Body of pancreas (tissue), 4 donors: ENCODE data around the gene MSTN.

Experiments
- POLR2A ChIP-seq, 3 donors: fragments of 450-650 bp; IDR thresholded peaks; one replicate each; pipeline ENCODE4 v1.6.1; 2016; ENCODE audit warnings: antibody characterized with exemption in 3 of 3, mild to moderate bottlenecking in 2 of 3
- TF ChIP-seq, protein P1 (sequence below), 7 experiments: fragments of 450-650 bp in 4 of 7; fragments of 200-600 bp in 3 of 7; sonication (generic) in 3 of 7; IDR thresholded peaks; one replicate each; pipeline ENCODE4 v1.5.1; 2016 to 2019; ENCODE audit warnings: antibody characterized with exemption in 7 of 7

DNA sequence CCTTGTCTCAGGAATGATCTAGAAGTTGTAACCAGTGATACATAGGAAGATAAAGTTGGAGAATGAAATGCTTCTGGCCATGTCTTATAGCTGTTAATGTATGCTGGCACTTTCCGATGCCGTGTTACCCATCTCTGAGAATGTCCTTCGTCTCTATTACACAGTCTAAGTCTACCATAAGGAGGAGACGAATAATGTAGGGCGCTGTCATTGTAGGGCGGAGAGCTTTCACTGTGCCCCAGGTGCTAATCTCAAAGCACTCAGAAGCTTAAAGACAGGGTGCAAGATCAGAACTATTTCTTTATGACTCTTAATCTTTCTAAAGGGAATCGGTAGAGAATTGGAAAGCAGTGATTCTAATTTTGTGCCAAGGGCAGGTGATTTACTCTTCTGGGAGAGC is 48.2 kb upstream of the MSTN start:
- TF ChIP-seq, protein P1, sequence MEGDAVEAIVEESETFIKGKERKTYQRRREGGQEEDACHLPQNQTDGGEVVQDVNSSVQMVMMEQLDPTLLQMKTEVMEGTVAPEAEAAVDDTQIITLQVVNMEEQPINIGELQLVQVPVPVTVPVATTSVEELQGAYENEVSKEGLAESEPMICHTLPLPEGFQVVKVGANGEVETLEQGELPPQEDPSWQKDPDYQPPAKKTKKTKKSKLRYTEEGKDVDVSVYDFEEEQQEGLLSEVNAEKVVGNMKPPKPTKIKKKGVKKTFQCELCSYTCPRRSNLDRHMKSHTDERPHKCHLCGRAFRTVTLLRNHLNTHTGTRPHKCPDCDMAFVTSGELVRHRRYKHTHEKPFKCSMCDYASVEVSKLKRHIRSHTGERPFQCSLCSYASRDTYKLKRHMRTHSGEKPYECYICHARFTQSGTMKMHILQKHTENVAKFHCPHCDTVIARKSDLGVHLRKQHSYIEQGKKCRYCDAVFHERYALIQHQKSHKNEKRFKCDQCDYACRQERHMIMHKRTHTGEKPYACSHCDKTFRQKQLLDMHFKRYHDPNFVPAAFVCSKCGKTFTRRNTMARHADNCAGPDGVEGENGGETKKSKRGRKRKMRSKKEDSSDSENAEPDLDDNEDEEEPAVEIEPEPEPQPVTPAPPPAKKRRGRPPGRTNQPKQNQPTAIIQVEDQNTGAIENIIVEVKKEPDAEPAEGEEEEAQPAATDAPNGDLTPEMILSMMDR (IDR thresholded peaks at IDR 0.05) = no peak
- TF ChIP-seq POLR2A (IDR thresholded peaks at IDR 0.05) = no peak
